Gastrocnemius medialis (tissue), 4 donors: ENCODE data around the gene TEDDM1.

Source experiments
- POLR2A ChIP-seq, 2 donors: fragments of 450-650 bp; IDR thresholded peaks; one replicate each; pipeline ENCODE4 v1.6.1; 2017; ENCODE audit warnings: antibody characterized with exemption in 2 of 2, mild to moderate bottlenecking in 2 of 2, moderate library complexity in 2 of 2
- TF ChIP-seq, protein P1 (sequence below), 5 experiments: fragments of 450-650 bp in 3 of 5; fragments of 200-600 bp in 2 of 5; sonication (generic) in 2 of 5; IDR thresholded peaks in 4 of 5; conservative IDR thresholded peaks in 1 of 5; 1 replicate in 4 of 5; 2 replicates in 1 of 5; pipeline ENCODE4 v1.5.1; 2016 to 2019; ENCODE audit warnings: antibody characterized with exemption in 5 of 5, mild to moderate bottlenecking in 3 of 5, moderate library complexity in 3 of 5

GRCh38 chr1:182376936-182377574 is 23.4 kb downstream of the TEDDM1 start:
- no peak for TF ChIP-seq POLR2A (IDR thresholded peaks at IDR 0.05)
- TF ChIP-seq, protein P1, sequence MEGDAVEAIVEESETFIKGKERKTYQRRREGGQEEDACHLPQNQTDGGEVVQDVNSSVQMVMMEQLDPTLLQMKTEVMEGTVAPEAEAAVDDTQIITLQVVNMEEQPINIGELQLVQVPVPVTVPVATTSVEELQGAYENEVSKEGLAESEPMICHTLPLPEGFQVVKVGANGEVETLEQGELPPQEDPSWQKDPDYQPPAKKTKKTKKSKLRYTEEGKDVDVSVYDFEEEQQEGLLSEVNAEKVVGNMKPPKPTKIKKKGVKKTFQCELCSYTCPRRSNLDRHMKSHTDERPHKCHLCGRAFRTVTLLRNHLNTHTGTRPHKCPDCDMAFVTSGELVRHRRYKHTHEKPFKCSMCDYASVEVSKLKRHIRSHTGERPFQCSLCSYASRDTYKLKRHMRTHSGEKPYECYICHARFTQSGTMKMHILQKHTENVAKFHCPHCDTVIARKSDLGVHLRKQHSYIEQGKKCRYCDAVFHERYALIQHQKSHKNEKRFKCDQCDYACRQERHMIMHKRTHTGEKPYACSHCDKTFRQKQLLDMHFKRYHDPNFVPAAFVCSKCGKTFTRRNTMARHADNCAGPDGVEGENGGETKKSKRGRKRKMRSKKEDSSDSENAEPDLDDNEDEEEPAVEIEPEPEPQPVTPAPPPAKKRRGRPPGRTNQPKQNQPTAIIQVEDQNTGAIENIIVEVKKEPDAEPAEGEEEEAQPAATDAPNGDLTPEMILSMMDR (IDR thresholded peaks at IDR 0.05 in 4 of 5, conservative IDR thresholded peaks at IDR 0.05 in 1 of 5) = no peak
